Activated B cell treated with CpG ODN at 0.5 μM for 24 hours (primary cell): ENCODE data around the gene PTRH1. TPM values are rescaled to one million over a fixed set of nuclear protein-coding genes. Genes with fewer than 3 reads are reported as not detected.

Experiments
- ATAC-seq: fragments of 200-7000 bp; cut with Tn5 transposase; one replicate; pipeline ENCODE4 v1.10.0; 2021; ENCODE audit warnings: low read depth, mild to moderate bottlenecking, moderate library complexity
- CTCF ChIA-PET: fragments of 350-600 bp; sonication (Branson Sonifier 250); formaldehyde crosslinking; loops from one replicate; lab custom pipeline; 2021; ENCODE audit warnings: antibody characterized with exemption; lab: Charles Lee
- POLR2A ChIA-PET: fragments of 350-600 bp; sonication (Branson Sonifier 250); formaldehyde crosslinking; loops from one replicate; lab custom pipeline; 2021; ENCODE audit warnings: antibody characterized with exemption; lab: Charles Lee
- DNase-seq: peaks from one replicate; pipeline ENCODE4 v3.0.0; 2022
- H3K27ac Mint-ChIP-seq: one replicate; pipeline ENCODE4 v1.8.0; 2020; ENCODE audit warnings: mixed read lengths
- H3K27me3 Mint-ChIP-seq: one replicate; pipeline ENCODE4 v1.8.0; 2021; ENCODE audit warnings: mixed read lengths
- H3K36me3 Mint-ChIP-seq: one replicate; pipeline ENCODE4 v1.8.0; 2021; ENCODE audit warnings: low read depth, mixed read lengths
- H3K4me1 Mint-ChIP-seq: one replicate; pipeline ENCODE4 v1.8.0; 2021; ENCODE audit warnings: mixed read lengths
- H3K4me3 Mint-ChIP-seq: one replicate; pipeline ENCODE4 v1.8.0; 2020; ENCODE audit warnings: mild to moderate bottlenecking, mixed read lengths
- H3K9me3 Mint-ChIP-seq: one replicate; pipeline ENCODE4 v1.8.0; 2020; ENCODE audit warnings: mixed read lengths
- intact Hi-C: fragments of 100-400 bp; cut with micrococcal nuclease; formaldehyde crosslinking; loops from one replicate; pipeline ENCODE4 v1.15.1; 2024
- total RNA-seq: library from RNA; stranded (reverse); gene quantifications from 2 replicates; pipeline ENCODE4 v1.2.3, GENCODE V29; 2022
- TF ChIP-seq, protein P1 (sequence below): fragments of 200-600 bp; IDR thresholded peaks from one replicate; pipeline ENCODE4 v1.8.0; 2022; ENCODE audit warnings: antibody characterized with exemption, mild to moderate bottlenecking

The PTRH1 gene
- total RNA-seq: 12.7 and 13.8 TPM in 2 replicates

GRCh38 chr9:127715470-127716337, at the start of gene PTRH1, which contains the start of gene TTC16:
TSS of gene PTRH1 (minus strand) at chr9:127715663. CDS start at chr9:127715639, 24 bp downstream.
TSS of gene TTC16 (plus strand) at chr9:127716079. CDS start at chr9:127716146, 67 bp downstream.
- peak; percentile 97 for DNase-seq
- no peaks in the 10 kb centered on the region for H3K27me3 Mint-ChIP-seq
- peak; percentile 96 for ATAC-seq
- TF ChIP-seq, protein P1, sequence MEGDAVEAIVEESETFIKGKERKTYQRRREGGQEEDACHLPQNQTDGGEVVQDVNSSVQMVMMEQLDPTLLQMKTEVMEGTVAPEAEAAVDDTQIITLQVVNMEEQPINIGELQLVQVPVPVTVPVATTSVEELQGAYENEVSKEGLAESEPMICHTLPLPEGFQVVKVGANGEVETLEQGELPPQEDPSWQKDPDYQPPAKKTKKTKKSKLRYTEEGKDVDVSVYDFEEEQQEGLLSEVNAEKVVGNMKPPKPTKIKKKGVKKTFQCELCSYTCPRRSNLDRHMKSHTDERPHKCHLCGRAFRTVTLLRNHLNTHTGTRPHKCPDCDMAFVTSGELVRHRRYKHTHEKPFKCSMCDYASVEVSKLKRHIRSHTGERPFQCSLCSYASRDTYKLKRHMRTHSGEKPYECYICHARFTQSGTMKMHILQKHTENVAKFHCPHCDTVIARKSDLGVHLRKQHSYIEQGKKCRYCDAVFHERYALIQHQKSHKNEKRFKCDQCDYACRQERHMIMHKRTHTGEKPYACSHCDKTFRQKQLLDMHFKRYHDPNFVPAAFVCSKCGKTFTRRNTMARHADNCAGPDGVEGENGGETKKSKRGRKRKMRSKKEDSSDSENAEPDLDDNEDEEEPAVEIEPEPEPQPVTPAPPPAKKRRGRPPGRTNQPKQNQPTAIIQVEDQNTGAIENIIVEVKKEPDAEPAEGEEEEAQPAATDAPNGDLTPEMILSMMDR: no peak
- intact Hi-C loops: loop anchor here (1.0 to 2.0 kb wide), 7 partner anchors 16 to 265 kb away; partner anchors contain the start of genes LRSAM1, RPL12, ST6GALNAC4 and STXBP1
- no peaks in the 10 kb centered on the region for H3K9me3 Mint-ChIP-seq
- ChIA-PET POLR2A (interaction anchor here (0.6 to 1.4 kb wide), 12 partner anchors 9 to 356 kb away, joined by 3 to 13 read pairs (median 3); partner anchors contain the start of genes CFAP157, LRSAM1, RPL12 and SH2D3C), CTCF (interaction anchor here (1.1 to 2.0 kb wide), 2 partner anchors 19 to 154 kb away, joined by 5 to 9 read pairs; partner anchors contain the start of gene TOR2A)
- peak within 1 kb of the TSS; percentile 92 for H3K27ac Mint-ChIP-seq
- peaks cover 21% of the 10 kb centered on the region for H3K4me1 Mint-ChIP-seq
- peaks cover 3% of the 10 kb centered on the region for H3K36me3 Mint-ChIP-seq
- peak within 1 kb of the TSS; percentile 100 for H3K4me3 Mint-ChIP-seq

- H3K27ac Mint-ChIP-seq: peak overlapping the region; percentile 60
- ATAC-seq (peak; percentile 51), DNase-seq (no peak)
- H3K4me1 Mint-ChIP-seq: peaks cover 61% of the 10 kb centered on the region
- H3K9me3 Mint-ChIP-seq: no peaks in the 10 kb centered on the region
- H3K27me3 Mint-ChIP-seq: no peaks in the 10 kb centered on the region
- peaks cover 71% of the 10 kb centered on the region for H3K36me3 Mint-ChIP-seq
- H3K4me3 Mint-ChIP-seq: no peak overlapping the region
- ChIA-PET POLR2A (interaction anchor here (1.8 kb wide), 1 partner anchor 15 kb away, joined by 10 read pairs; the partner anchor contains the start of gene SH2D3C), CTCF (interaction anchor here (0.6 to 4.1 kb wide), 6 partner anchors 15 to 109 kb away, joined by 3 to 25 read pairs (median 3); partner anchors contain the start of genes CDK9 and SH2D3C)
- intact Hi-C loops: no loop called here
- TF ChIP-seq, protein P1: no peak
Measured at GRCh38 chr9:127763918-127764384, 48.5 kb upstream of the PTRH1 start.

DNA sequence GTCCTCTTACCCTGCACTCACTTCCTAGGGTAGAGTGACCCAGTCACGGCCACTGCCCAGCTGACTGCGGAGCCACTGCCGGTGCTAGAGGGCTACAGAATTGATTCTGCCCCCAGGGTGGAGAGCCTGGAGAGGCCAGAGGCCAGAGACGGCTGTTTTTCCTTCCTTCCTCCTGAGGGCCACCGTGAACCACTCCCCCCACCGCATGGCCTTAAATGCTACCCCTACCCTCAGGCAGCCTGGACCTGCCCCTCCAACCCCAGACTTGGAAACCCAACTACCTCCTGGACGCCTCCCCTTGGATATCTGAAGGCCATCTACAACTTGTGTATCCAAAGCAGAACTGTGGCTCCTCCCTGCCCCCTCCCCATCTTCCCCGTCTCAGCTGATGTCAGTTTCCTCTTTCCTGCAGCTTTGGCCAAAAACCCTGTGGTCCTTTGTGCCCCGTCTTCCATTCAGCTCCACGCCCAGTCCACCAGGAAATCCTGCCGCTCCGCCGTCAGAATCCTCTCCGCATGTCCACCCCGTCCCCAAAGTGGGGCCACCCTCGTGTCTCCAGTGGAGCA, 46.7 kb upstream of the PTRH1 start:
- Mint-ChIP-seq H3K27ac (peak overlapping the region; percentile 46), H3K27me3 (no peaks in the 10 kb centered on the region), H3K4me3 (no peak overlapping the region), H3K36me3 (peaks cover 65% of the 10 kb centered on the region), H3K9me3 (no peaks in the 10 kb centered on the region), H3K4me1 (peaks cover 46% of the 10 kb centered on the region)
- ChIA-PET POLR2A (interaction anchor here (0.6 to 1.4 kb wide), 3 partner anchors 9 to 30 kb away, joined by 3 to 4 read pairs (median 3); partner anchors contain the start of gene SH2D3C), CTCF (interaction anchor here (4.1 kb wide), 1 partner anchor 107 kb away, joined by 25 read pairs; no protein-coding TSS in a partner anchor)
- ATAC-seq (no peak), DNase-seq (no peak)
- TF ChIP-seq, protein P1: no peak
- intact Hi-C loops: no loop called here

DNA sequence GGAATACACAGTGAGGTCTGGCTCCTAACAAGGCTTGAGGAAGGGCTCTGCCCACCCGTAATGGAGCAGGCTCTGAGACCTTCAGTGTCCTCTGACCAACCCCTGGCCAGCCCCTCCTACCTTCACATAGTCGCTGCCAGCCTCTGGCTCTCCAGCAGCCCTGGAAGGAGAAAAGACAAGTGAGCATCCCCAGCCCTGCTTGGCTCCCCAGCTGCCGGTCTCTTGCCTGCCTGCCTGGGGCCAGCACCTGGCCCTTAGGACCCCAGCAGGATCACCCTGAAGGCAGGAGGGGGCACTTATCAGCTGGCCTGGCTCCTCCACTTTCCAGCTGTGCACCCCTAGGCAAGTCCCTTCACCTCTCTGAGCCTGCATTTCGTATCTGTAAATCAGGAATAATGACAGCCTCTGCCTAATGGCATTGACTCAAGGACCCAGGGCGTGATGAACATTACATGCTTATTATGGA, 46.1 kb upstream of the PTRH1 start:
- no peak for ATAC-seq
- POLR2A ChIA-PET: interaction anchor here (1.3 to 1.4 kb wide), 2 partner anchors 9 to 17 kb away, joined by 3 read pairs; partner anchors contain the start of gene SH2D3C
- peaks cover 59% of the 10 kb centered on the region for H3K36me3 Mint-ChIP-seq
- no peaks in the 10 kb centered on the region for H3K27me3 Mint-ChIP-seq
- no peak overlapping the region for H3K27ac Mint-ChIP-seq
- no peaks in the 10 kb centered on the region for H3K9me3 Mint-ChIP-seq
- CTCF ChIA-PET: interaction anchor here (1.1 kb wide), 1 partner anchor 27 kb away, joined by 3 read pairs; the partner anchor contains the start of gene TOR2A
- H3K4me3 Mint-ChIP-seq: no peak overlapping the region
- no peak for DNase-seq
- intact Hi-C loops: no loop called here
- H3K4me1 Mint-ChIP-seq: peaks cover 41% of the 10 kb centered on the region
- TF ChIP-seq, protein P1: no peak
